Measurements from ENCODE around the gene KHDC4.

KHDC4 gene

DNA sequence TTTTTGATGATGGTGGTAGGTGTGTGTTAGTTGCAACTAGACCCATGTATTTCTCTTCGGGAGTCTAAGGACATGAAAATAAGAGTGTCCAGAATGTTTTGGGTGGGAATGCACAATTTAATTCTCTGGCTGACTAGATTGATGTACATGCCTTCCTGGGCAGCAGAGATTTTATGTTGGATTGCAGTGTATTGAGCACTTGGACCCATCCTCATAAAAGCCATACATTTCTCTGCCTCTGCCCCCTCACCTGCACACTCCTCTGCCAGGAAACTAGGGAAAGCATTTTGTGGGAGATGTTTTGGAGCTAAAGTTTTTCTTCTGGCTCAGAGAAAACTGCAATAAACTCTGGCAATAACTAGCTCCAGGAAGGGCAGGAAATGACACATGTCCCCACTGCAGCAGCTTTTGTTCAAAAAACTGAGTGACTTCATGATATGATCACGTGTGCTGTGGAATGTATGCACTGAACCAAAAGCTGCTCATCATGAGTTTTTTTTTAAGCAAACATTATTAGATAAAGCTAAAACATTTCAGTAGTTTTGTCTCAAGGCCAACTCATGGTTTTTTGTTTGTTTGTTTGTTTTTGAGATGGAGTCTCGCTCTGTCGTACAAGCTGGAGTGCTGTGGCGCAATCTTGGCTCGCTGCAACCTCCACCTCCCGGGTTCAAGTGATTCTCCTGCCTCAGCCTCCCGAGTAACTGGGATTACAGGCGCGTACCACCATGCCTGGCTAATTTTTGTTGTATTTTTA, 40.6 kb downstream of the KHDC4 start:
- no peak overlapping the region for H3K27ac ChIP-seq
- TF ChIP-seq, protein P1, sequence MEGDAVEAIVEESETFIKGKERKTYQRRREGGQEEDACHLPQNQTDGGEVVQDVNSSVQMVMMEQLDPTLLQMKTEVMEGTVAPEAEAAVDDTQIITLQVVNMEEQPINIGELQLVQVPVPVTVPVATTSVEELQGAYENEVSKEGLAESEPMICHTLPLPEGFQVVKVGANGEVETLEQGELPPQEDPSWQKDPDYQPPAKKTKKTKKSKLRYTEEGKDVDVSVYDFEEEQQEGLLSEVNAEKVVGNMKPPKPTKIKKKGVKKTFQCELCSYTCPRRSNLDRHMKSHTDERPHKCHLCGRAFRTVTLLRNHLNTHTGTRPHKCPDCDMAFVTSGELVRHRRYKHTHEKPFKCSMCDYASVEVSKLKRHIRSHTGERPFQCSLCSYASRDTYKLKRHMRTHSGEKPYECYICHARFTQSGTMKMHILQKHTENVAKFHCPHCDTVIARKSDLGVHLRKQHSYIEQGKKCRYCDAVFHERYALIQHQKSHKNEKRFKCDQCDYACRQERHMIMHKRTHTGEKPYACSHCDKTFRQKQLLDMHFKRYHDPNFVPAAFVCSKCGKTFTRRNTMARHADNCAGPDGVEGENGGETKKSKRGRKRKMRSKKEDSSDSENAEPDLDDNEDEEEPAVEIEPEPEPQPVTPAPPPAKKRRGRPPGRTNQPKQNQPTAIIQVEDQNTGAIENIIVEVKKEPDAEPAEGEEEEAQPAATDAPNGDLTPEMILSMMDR (conservative IDR thresholded peaks at IDR 0.05) = no peak

DNA sequence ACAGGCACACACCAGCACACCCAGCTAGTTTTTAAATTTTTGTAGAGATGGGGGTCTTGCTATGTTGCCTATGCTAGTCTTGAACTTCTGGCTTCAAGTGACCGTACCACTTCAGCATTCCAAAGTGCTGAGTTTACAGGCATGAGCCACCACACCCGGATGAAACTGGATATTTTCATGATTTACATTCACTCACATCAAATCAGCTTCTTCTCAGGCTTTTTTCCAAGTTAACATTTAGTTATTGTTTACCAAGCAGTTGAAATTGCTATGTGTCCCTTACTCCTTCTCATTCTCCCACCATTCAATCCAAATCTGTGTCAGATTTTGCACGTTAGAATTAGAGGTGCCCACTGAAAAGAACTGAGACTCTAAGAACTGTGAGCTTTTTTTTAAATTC, 41.4 kb downstream of the KHDC4 start:
- H3K27ac ChIP-seq = no peak overlapping the region
- TF ChIP-seq, protein P1 (conservative IDR thresholded peaks at IDR 0.05) = no peak

DNA sequence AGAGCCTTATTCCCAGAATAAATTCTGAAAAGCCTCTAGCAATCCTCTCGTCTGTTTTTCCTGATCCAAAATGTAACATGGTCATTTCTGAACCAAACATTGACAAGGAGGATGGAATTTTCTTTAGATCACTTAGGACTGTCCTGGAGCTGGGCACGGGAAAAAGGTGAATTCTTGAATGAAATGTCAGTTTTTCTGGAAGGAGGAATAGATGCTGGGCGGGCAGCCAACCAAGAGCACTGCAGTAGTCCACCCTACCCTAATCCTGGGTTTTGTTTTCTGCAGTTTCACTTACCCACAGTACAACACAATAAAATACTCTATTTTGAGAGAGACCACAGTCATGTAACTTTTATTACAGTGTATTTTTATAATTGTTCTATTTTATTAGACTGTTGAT, 44.0 kb downstream of the KHDC4 start:
- TF ChIP-seq, protein P1 (conservative IDR thresholded peaks at IDR 0.05) = no peak
- H3K27ac ChIP-seq = no peak overlapping the region

DNA sequence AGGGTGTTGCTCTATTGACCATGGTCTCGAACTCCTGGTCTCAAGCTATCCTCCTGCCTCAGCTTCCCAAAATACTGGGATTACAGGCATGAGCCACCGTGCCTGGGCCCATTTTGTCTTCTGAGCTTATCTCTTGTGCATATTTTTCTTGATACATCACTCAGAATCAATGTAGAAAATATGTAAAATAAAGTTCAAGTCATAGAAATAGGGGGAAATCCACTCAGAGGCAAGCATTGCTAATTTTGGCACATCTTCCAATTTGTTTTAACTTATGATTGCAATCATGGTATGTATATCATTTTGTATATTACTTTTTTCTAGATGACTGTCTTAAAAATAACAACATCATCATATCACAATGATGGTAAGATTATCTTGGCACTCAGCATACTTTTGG, 44.6 kb downstream of the KHDC4 start:
- TF ChIP-seq, protein P1 (conservative IDR thresholded peaks at IDR 0.05) = no peak
- no peak overlapping the region for H3K27ac ChIP-seq

DNA sequence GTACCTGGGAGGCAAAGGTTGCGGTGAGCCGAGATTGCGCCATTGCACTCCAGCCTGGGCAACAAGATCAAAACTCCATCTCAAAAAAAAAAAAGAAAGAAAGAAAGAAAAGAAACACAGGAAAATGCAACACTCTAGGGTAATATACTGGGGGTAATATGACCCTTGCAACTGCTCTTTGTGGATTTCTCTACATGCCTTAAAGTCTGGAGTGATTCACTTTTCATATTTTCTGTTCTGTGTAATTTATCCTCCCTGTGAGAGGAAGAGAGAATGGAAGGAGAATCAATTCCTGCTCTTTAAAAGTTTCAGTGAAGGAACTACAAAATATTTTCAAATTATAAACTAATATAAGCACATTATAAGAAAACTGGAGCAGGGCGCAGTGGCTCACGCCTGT, 45.7 kb downstream of the KHDC4 start:
- no peak overlapping the region for H3K27ac ChIP-seq

DNA sequence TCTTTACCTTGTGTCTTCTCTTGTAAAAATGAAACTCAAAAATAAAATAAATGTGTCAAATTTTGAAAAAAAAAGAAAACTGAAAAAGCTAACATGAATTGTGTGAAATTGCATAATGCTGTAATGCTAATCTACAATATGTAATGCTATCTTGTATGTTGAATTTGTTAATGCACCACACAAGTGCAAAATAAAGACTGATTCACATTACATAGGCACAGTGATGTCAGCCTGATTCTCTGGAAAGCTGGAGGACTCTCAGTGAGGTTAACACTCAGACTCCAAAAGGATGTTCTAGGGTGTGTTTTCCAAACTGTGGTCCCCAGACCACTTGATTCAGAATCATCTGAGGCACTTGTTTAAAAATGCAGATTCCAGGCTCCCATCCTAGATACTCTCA, 49.2 kb downstream of the KHDC4 start:
- TF ChIP-seq, protein P1 (conservative IDR thresholded peaks at IDR 0.05) = no peak
- peak overlapping the region; percentile 91 for H3K27ac ChIP-seq

More for the DNA sequence above, 45.7 kb downstream of the KHDC4 start:
- TF ChIP-seq, protein P1 (conservative IDR thresholded peaks at IDR 0.05) = no peak

DNA sequence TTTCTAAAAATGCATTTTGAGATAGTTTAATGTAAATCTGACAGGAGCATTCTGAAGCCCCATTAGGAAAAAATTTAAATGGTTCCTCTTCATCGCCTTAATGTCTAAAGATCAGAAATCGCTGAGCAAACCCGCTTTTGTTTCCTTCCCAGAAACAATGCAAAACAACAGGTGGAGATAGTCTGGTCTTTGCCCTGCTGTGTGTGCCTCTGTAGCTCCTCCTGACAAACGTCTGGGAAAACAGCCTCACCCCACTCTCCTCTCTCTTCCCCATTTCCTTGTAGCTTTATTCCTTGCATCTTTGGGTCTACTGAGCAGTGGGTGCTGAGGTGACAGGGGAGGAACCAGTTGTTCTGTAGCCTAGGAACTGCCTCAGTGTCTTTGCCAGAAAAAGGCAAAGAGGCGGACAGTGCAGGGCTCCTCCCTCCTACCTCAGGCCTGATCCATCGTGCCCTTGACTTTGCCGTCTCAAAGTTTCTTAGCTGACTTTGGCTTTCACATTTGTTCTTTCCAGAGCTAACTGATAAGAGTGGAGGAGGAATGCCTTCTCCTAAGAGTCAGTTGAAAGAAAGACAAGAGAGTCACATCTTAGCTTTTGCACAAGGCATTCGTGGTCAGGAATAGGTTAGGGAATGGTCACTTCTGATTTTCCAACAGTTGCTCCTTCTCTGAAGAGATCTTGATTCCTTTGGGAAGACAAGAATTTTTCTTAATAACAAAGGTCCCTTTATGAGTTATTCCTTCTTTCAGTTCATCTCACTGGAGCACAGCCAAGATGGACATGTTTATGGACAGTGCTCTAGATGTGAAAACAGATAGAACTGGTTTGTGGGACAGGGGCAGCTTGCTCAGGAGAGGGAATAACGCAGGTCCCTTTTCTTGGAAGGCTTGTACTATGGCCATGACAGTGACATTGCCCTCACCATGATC, 49.9 kb downstream of the KHDC4 start:
- peak overlapping the region; percentile 91 for H3K27ac ChIP-seq
- TF ChIP-seq, protein P1 (conservative IDR thresholded peaks at IDR 0.05) = no peak
